Measurements from ENCODE around the gene RTN4. TPM values are rescaled to one million over a fixed set of nuclear protein-coding genes. Genes with fewer than 3 reads are reported as not detected.

RTN4 gene
- total and polyA plus RNA-seq, 2 of the 4 experiments (the other 2 are of a cell fraction) = 77.8 to 588 TPM

GRCh38 chr2:55003706-55004639 lies 46.3 kb downstream of the RTN4 start:
- no peak for TF ChIP-seq CTCF (conservative IDR thresholded peaks at IDR 0.05; ENCODE audit: low read depth, low read length)
- TF ChIP-seq RAD21 (IDR thresholded peaks at IDR 0.05; ENCODE audit: low read length) = no peak
- no peak overlapping the region for H3K27ac ChIP-seq (ENCODE audit: insufficient read depth, low read length)
- H3K4me2 ChIP-seq (ENCODE audit: low read depth, low read length) = no peak overlapping the region
- peaks cover 0 to 25% of the 10 kb centered on the region in 2 experiments; a peak in 2 of 4 replicates for H3K79me1 ChIP-seq (ENCODE audit: low read depth in 1 of 2, low read length in 2 of 2)
- no peak overlapping the region for H3K9ac ChIP-seq (ENCODE audit: low read depth, low read length)
- H2BK120ac ChIP-seq (ENCODE audit: low read depth, low read length) = no peak overlapping the region
- POLR2A ChIA-PET (ENCODE audit: unreplicated experiment) = no interaction called here
- no peaks in the 10 kb centered on the region for H3K27me3 ChIP-seq (ENCODE audit: control insufficient read depth, insufficient read depth, low read length)
- no peak overlapping the region for H3K14ac ChIP-seq (replicated peaks; ENCODE audit: low read depth, low read length)
- H2AK5ac ChIP-seq (ENCODE audit: low read depth, low read length) = no peak overlapping the region
- 0 out of 2 replicates have a peak, but pooled peaks cover 3% of the 10 kb centered on the region for H3K9me1 ChIP-seq (ENCODE audit: insufficient read depth, low read length)
- peaks cover 15% of the 10 kb centered on the region for H3K4me1 ChIP-seq (ENCODE audit: control insufficient read depth, insufficient read depth, low read length)
- peaks cover 98% of the 10 kb centered on the region for H4K20me1 ChIP-seq (ENCODE audit: insufficient read depth, low read length)
- no peak overlapping the region for H4K5ac ChIP-seq (ENCODE audit: low read depth, low read length)
- H2AFZ ChIP-seq (replicated peaks; ENCODE audit: low read length, poor library complexity) = no peak overlapping the region
- no CpG with 5 or more reads among the region's 10 CpGs for WGBS, 2 experiments (ENCODE audit: extremely low coverage in 2 of 2, insufficient read length in 1 of 2)
- dilution Hi-C loops (cut with HindIII; ENCODE audit: low sequenced_read_pairs, unreplicated experiment) (loop anchor here (25.0 kb wide), 1 partner anchor 158 kb away; no protein-coding TSS in a partner anchor), intact Hi-C loops (cut with micrococcal nuclease) (no loop called here), in situ Hi-C loops (cut with MboI; ENCODE audit: low sequenced_read_pairs) (no loop called here)
- no peaks in the 10 kb centered on the region; the same call in 1 of the 2 replicates for H3K36me3 ChIP-seq (ENCODE audit: control insufficient read depth, insufficient read depth, low read length)
- no peak overlapping the region for H2BK5ac ChIP-seq (ENCODE audit: low read depth, low read length, poor library complexity, severe bottlenecking)
- no peaks in the 10 kb centered on the region for H3K9me3 ChIP-seq (ENCODE audit: control insufficient read depth, insufficient read depth, low read length)
- no peak overlapping the region for H3K23ac ChIP-seq (ENCODE audit: low read depth, low read length)
- H2BK15ac ChIP-seq (ENCODE audit: low read depth, low read length) = no peak overlapping the region
- H2BK20ac ChIP-seq (ENCODE audit: low read depth, low read length) = no peak overlapping the region
- DNase-seq (no peak), ATAC-seq (ENCODE audit: low read depth) (no peak)
- no peak overlapping the region for H3K18ac ChIP-seq (ENCODE audit: low read depth, low read length)
- CTCF ChIA-PET = no interaction called here
- BruUV-seq (replicated peaks) = no TSS peak
- H2AK9ac ChIP-seq (replicated peaks; ENCODE audit: low read depth, low read length, poor library complexity) = no peak overlapping the region
- H4K91ac ChIP-seq (ENCODE audit: insufficient read depth, low read depth, low read length) = no peak overlapping the region
- no peak overlapping the region for H3K56ac ChIP-seq (ENCODE audit: extremely low read depth, insufficient read depth, low read length)
- no peak overlapping the region for H3K4ac ChIP-seq (ENCODE audit: low read depth, low read length)
- no peak overlapping the region for H4K8ac ChIP-seq (ENCODE audit: low read depth in 2 of 2, low read length in 2 of 2)
- H3K4me3 ChIP-seq (ENCODE audit: insufficient read depth, low read depth, low read length) = no peak overlapping the region
